K562 (cell line): Measurements from ENCODE around the gene CRADD.

Experiments
- ERF ChIP-seq: fragments of 450-650 bp; formaldehyde crosslinking; IDR thresholded peaks from 2 replicates; pipeline ENCODE4 v1.4.0; 2020; ENCODE audit warnings: mild to moderate bottlenecking, mixed read lengths
- FOXA1 ChIP-seq: fragments of 450-650 bp; IDR thresholded peaks from 2 replicates; pipeline ENCODE4 v1.6.1; 2016; ENCODE audit warnings: mild to moderate bottlenecking, borderline replicate concordance
- PHTF2 ChIP-seq: fragments of 250-450 bp; sonication (Bioruptor Pico); IDR thresholded peaks from 2 replicates; pipeline ENCODE4 v1.5.0; 2021; ENCODE audit warnings: mild to moderate bottlenecking
- RBBP5 ChIP-seq: fragments of 200-600 bp; sonication (generic); IDR thresholded peaks from 2 replicates; pipeline ENCODE4 v1.6.1; 2012; ENCODE audit warnings: borderline replicate concordance, mild to moderate bottlenecking, low read length, control low read depth, inconsistent platforms; ENCODE audit not compliant: insufficient read depth, poor library complexity, severe bottlenecking
- RFX5 ChIP-seq: IDR thresholded peaks from 2 replicates; pipeline ENCODE4 v1.6.1; 2011; ENCODE audit warnings: low read depth, mild to moderate bottlenecking, improper control_type of control experiment, low read length
- TCF7 ChIP-seq: sonication (generic); IDR thresholded peaks from 2 replicates; pipeline ENCODE4 v1.6.1; 2016; ENCODE audit warnings: antibody characterized with exemption, borderline replicate concordance
- TEAD2 ChIP-seq: fragments of 450-650 bp; IDR thresholded peaks from 2 replicates; pipeline ENCODE4 v1.6.1; 2016; ENCODE audit warnings: missing genetic modification characterization, control low read depth, missing compliant biosample characterization
- ZNF184 ChIP-seq: sonication (generic); formaldehyde crosslinking; IDR thresholded peaks from 2 replicates; pipeline ENCODE4 v1.5.0; 2020; ENCODE audit warnings: missing genetic modification reagents
- ZNF274 ChIP-seq: IDR thresholded peaks from 2 replicates; pipeline ENCODE4 v1.6.1; 2011; ENCODE audit warnings: low read depth, mild to moderate bottlenecking, low read length, moderate library complexity, borderline replicate concordance
- TF ChIP-seq, protein P1 (sequence below): fragments of 250-450 bp; sonication (Bioruptor Pico); IDR thresholded peaks from 2 replicates; pipeline ENCODE4 v1.4.0; 2020
- TF ChIP-seq, protein P2 (sequence below), 3 experiments: IDR thresholded peaks in 2 of 3; conservative IDR thresholded peaks in 1 of 3; 2 replicates each; pipeline ENCODE4 v1.5.1; 2011 to 2012; ENCODE audit warnings: low read length in 3 of 3, mild to moderate bottlenecking in 3 of 3, control low read depth in 2 of 3, improper control_type of control experiment in 1 of 3, inconsistent platforms in 1 of 3, low read depth in 1 of 3, mixed read lengths in 1 of 3, moderate library complexity in 1 of 3; ENCODE audit not compliant: insufficient read depth in 2 of 3
- TF ChIP-seq, protein P3 (sequence below): sonication (generic); formaldehyde crosslinking; IDR thresholded peaks from 2 replicates; pipeline ENCODE4 v1.8.0; 2022; ENCODE audit warnings: mild to moderate bottlenecking, missing genetic modification reagents

DNA sequence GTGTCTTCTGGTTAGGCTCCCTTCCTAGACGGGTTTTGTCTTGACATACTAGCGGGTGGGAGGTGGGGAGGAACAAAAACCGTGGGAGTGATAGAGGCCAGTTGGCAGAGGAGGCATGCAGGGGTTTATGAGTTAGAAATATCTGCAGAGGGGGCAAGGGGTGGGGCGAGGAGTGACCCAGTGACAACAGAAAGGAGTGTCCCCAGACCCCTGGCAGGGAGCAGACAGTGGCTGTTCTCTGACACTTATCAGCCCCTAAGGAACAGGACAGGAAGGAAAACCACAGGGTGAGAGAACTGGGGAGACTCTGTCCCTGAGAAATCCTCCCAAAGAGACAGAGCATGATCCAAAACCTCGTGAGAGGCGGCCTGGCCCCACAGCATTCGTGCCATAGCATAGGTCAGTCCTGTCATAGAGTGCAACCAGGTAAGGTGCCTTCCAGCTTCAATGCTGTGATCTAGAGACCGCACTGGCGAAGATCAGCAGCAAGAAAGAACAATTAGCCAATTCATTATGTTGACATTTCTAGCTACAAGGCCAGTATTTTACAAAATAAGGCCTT is 141.4 kb downstream of the CRADD start:
- no peak for TF ChIP-seq RFX5
- TF ChIP-seq, protein P1, sequence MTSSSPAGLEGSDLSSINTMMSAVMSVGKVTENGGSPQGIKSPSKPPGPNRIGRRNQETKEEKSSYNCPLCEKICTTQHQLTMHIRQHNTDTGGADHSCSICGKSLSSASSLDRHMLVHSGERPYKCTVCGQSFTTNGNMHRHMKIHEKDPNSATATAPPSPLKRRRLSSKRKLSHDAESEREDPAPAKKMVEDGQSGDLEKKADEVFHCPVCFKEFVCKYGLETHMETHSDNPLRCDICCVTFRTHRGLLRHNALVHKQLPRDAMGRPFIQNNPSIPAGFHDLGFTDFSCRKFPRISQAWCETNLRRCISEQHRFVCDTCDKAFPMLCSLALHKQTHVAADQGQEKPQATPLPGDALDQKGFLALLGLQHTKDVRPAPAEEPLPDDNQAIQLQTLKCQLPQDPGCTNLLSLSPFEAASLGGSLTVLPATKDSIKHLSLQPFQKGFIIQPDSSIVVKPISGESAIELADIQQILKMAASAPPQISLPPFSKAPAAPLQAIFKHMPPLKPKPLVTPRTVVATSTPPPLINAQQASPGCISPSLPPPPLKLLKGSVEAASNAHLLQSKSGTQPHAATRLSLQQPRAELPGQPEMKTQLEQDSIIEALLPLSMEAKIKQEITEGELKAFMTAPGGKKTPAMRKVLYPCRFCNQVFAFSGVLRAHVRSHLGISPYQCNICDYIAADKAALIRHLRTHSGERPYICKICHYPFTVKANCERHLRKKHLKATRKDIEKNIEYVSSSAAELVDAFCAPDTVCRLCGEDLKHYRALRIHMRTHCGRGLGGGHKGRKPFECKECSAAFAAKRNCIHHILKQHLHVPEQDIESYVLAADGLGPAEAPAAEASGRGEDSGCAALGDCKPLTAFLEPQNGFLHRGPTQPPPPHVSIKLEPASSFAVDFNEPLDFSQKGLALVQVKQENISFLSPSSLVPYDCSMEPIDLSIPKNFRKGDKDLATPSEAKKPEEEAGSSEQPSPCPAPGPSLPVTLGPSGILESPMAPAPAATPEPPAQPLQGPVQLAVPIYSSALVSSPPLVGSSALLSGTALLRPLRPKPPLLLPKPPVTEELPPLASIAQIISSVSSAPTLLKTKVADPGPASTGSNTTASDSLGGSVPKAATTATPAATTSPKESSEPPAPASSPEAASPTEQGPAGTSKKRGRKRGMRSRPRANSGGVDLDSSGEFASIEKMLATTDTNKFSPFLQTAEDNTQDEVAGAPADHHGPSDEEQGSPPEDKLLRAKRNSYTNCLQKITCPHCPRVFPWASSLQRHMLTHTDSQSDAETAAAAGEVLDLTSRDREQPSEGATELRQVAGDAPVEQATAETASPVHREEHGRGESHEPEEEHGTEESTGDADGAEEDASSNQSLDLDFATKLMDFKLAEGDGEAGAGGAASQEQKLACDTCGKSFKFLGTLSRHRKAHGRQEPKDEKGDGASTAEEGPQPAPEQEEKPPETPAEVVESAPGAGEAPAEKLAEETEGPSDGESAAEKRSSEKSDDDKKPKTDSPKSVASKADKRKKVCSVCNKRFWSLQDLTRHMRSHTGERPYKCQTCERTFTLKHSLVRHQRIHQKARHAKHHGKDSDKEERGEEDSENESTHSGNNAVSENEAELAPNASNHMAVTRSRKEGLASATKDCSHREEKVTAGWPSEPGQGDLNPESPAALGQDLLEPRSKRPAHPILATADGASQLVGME (CRISPR knock-in tag) = no peak
- TF ChIP-seq FOXA1 = no peak
- TF ChIP-seq TCF7 = no peak
- no peak for TF ChIP-seq ZNF184 (CRISPR knock-in tag)
- TF ChIP-seq, protein P2, sequence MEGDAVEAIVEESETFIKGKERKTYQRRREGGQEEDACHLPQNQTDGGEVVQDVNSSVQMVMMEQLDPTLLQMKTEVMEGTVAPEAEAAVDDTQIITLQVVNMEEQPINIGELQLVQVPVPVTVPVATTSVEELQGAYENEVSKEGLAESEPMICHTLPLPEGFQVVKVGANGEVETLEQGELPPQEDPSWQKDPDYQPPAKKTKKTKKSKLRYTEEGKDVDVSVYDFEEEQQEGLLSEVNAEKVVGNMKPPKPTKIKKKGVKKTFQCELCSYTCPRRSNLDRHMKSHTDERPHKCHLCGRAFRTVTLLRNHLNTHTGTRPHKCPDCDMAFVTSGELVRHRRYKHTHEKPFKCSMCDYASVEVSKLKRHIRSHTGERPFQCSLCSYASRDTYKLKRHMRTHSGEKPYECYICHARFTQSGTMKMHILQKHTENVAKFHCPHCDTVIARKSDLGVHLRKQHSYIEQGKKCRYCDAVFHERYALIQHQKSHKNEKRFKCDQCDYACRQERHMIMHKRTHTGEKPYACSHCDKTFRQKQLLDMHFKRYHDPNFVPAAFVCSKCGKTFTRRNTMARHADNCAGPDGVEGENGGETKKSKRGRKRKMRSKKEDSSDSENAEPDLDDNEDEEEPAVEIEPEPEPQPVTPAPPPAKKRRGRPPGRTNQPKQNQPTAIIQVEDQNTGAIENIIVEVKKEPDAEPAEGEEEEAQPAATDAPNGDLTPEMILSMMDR (IDR thresholded peaks at IDR 0.05 in 2 of 3, conservative IDR thresholded peaks at IDR 0.05 in 1 of 3; ENCODE audit: insufficient read depth in 2 of 3, low read depth in 1 of 3, low read length in 3 of 3) = no peak
- no peak for TF ChIP-seq PHTF2
- TF ChIP-seq ZNF274 = no peak
- TF ChIP-seq RBBP5 = no peak
- TF ChIP-seq ERF (CRISPR knock-in tag) = no peak
- TF ChIP-seq TEAD2 (tag) = no peak
- TF ChIP-seq, protein P3, sequence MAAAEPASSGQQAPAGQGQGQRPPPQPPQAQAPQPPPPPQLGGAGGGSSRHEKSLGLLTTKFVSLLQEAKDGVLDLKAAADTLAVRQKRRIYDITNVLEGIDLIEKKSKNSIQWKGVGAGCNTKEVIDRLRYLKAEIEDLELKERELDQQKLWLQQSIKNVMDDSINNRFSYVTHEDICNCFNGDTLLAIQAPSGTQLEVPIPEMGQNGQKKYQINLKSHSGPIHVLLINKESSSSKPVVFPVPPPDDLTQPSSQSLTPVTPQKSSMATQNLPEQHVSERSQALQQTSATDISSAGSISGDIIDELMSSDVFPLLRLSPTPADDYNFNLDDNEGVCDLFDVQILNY = no peak
